Activated CD8-positive, alpha-beta memory T cell treated with anti-CD3 and anti-CD28 coated beads for 24 hours (primary cell): Measurements from ENCODE around the gene CAMK1G.

ENCODE experiments used
- DNase-seq: peaks from one replicate; pipeline ENCODE4 v3.0.0-alpha.2; 2020

The CAMK1G gene

DNA sequence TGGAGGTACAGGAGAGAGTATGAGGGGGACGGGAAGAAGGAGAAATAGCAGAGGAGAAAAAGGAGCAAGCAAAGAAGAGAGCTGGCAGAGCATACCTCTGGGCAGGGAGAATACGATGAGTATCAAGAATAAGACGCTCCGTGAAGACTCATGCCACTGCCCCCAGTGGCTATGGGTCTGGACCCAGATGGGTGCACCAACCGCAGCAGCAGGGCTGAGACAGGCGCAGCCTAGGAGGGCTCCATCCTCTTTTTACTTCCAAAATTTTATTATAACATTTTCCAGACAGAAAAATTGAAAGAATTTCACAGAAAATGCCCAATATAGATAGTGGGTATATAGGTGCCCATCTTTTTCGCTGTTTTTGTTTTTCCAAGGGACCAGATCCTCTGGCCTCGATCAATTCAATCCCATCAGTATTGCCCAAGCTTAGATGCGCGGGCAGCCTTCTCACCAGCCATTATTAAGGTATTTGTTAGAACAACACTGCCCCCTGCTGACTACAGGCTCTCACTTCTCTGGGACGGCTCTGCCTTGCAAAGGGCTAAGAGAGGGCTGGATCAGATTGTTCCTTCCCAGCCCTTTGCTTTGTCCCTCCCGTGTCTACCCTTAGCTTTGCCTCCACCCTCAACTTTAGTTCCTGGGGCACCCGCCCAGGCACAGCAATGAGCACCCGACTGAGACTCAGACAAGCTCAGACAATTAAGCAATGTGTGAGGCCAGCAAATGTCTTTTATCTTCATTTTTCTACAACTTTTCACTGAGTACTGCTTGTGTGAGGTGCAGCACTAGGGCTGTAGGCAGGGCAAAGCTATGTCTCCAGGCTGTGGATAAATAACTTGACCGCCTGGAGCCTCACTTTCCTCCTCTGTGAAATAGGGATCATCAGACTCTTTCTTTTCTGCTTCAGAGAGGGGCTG, 17.5 kb upstream of the CAMK1G start:
- peak; percentile 86 for DNase-seq

- DNase-seq = no peak
Measured at GRCh38 chr1:209567698-209568175, 15.8 kb upstream of the CAMK1G start.

DNA sequence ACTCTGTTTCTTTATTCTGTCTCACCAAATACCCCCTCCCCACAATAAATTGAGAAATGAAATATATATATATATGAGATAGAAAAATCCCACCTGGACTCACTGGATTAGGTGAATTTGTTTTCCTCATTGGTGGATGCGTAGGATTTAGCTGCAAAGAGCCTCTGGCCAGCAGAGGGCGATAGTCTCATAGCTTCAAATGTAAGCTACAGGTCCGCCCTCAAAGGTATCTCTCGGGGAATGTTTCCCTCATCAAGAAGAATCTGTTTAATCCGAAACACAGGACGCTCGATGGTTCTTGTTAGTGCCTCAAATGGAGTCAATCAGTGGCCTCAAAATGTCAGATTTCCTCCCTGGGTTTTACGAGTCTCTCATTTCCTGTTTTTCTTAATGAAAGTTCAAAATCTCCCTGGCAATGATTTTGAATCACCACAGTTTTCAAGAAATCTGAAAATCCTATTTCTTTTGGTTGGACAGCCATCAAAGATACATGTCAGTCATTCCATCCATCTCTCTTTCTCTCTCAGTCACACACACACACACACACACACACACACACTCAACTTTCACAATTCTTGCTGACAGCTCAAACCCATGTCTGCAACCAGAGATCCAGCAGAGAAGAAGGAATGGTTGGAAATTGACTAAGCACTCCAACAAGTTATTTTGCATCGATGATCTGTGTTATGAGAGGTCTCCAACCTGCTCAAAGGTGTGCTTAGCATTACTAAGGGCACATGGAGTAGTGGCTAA, 13.9 kb upstream of the CAMK1G start:
- peak; percentile 87 for DNase-seq

GRCh38 chr1:209570743-209571142, 12.8 kb upstream of the CAMK1G start:
- DNase-seq = no peak

DNA sequence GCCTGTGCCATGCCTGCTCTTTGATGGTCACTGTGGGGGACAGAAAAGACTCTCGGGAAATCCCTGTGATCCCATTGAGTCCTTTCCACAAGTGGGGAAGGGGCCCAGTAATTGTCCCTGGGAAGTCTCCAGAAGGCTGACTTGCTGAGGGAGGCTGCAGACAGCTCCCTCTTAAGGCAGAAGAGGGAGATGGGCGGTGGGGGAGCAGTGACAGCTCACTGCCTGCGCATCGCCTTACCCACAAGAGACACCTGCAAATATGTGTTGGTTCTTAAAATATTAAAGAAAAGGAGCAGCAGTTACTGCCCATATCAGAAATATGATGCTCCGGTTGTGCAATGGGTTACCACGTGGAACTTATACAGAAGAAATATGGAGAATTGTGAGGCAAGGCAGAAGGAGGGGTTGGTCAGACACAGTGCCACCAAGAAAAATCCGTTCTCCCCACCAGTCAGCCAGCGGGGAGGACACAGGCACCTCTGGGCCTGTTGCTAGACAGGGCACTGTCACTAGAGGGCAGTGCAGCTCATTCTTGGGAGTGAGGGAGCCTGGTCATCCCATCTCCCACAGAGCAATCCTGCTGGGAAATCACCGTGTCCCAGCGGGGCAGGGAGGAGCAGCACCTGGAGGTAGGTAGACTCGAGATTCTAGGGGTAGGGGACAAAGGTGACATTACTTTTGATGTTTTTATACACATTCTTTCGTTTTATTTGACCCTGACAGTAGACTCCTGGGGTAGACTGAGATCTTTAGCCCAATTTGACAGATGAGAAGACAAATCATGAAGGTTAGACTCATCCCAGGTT, 6.9 kb upstream of the CAMK1G start:
- peak; percentile 86 for DNase-seq

DNA sequence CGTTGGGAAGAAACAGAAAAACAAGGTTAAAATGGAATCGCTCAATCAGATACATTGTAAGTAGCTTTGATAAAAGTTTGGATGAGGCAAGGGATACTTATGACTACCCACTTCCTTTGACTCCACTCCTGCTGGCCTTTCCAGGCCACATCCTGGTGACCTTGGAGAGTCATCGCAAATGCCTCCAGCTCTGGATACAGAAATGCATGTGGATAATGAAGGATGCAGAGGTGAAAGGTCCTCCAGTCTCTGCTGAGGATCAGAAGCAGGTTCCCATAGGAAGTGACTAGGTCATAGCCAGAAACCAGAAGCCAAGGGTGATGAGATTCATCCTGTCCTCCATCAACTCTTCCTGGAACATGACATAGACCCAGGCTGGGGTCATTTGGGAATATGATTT, 6.2 kb upstream of the CAMK1G start:
- no peak for DNase-seq

DNA sequence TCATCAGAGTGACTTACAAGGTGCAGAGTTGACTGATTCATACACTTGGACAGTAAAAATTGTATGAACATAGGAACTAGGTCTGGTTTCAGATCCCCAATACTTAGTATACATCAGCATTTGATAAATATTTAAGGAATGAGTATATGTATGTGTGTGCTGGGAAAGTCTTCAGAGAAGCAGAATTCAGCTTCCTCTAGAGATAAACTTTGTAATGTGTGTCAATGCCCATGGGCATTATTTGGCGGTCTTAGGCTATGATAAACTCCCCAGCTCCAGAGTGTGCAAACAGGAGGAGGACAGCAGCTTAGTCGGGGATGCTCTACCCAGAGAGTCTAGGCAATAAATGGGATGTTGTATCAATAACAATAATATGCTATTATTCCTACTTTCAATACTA, 2.9 kb upstream of the CAMK1G start:
- no peak for DNase-seq

DNA sequence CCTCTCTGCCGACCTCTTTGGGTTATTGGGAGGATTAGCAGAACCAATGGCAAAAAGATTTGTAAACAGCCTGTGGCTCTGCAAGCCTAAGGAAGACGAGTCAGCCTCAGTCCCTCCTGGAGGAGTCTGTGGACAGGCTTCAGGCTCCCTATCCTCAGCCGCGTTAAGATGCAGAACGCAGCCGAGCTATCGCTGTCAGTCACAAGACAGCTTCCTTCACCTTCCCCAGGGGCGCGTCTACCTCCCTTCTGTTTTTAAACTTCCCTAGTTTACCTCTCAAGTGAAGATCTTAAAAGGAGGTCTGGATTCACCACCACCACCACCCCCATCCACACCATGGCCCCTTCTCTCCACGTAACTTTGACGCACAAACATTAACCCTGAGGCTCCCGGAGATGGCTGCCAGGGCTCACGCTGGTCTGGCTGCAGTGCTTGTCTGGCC, 738 bp downstream of the CAMK1G start:
- no peak for DNase-seq

GRCh38 chr1:209585197-209585596, 1.7 kb downstream of the CAMK1G start:
- no peak for DNase-seq

DNA sequence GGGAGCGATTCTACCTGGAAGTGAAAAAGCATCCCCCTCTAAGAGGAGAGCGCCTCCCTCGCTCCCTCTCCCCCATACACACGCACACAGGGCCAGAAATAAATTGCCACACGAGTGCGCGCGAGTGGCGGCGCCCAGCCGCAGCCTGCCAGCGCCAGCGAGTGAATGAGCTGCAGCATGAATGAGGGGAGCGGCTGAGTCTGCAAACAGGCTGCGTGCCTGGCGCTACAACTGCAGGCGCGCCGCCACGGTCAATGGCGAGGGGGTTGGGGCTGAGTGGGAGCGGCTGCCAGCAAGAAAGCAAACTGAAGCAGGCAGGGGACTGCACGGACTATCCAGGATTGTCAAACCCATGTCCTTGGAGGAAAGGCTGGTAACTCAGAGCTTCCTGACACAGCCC, 2.2 kb downstream of the CAMK1G start:
- no peak for DNase-seq

DNA sequence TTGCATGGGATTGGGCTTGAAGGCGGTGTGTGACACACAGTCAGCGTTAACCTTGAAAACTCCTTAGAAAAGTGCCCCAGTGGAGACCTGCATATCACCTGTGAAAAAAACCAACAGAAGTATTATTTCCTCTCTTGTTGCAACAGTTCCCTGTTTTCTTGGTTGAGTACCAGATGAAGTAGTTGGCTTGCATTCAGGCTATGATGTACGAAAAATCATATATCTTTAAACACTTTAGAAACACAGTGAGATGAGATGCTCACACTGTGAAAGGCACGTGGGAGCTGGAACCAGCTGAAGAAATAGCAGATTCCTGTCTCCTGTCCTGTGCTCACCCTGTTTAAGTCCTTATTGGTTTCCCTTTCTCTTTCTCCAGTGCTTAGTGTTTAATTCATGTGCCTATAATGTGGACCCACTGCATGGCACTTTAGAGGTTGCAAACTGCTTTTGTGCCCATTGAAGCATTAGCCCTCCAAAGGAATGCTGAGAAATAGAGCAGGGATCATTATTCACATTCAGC, 2.8 kb downstream of the CAMK1G start:
- no peak for DNase-seq

DNA sequence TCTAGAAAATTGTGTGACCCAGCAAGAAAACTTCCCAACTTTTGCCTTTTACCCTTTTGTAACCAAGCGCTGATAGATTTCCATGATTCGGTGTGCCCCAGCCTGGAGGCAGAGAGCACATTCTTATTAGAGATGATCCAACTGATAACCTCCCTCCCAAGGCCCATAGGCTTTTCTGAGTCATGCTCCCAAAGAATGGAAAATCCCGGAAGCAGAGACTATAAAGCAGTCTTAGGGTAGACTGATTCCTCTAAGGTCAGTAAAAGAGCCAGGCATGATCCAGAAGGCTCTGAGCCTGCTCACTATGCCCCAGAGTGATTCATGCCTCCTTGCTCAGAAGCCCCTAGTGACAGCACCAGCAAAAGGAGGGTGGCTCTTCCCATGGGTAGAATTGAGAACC, 4.3 kb downstream of the CAMK1G start:
- DNase-seq = no peak

DNA sequence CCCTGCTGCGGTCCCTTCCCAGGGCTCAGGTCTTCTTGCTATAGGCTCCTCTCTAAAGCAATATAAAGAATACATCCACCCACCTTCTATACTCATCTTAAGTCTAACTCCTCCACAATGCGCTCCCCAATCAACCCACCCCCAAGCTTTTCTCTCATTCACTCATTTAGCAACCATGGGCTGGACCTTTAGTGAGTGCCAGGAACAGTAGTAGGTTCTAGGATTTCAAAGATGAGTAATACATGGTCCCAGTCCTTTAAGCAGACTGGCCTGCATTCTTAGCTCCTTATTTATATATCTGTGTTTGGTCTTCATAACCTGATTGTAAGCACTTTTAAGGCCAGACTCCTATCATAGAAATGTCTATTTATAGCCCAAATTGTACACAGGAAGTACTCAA, 5.9 kb downstream of the CAMK1G start:
- DNase-seq = no peak

GRCh38 chr1:209589863-209590262, 6.3 kb downstream of the CAMK1G start:
- DNase-seq = no peak

DNA sequence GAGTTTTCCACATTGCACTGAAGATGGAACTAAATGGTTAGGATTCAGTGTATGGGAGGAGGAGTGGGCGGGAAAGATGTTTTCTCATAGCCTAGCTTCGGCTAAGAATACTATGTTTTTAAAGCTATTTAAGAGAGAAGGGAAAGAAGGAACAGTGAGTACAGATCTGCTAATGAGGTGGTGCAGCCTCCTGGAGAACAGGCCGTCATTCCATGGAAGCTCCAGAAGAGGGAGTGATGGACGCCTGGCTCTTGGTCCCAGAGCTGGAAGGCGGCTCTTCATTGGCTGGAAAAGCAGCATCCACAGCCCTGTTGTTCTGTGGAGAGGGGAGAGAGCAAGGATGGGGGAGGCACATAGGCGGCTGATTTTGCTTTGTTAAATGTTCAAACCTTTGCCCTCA, 6.9 kb downstream of the CAMK1G start:
- DNase-seq = no peak

GRCh38 chr1:209593747-209594146, 10.2 kb downstream of the CAMK1G start:
- DNase-seq = no peak

DNA sequence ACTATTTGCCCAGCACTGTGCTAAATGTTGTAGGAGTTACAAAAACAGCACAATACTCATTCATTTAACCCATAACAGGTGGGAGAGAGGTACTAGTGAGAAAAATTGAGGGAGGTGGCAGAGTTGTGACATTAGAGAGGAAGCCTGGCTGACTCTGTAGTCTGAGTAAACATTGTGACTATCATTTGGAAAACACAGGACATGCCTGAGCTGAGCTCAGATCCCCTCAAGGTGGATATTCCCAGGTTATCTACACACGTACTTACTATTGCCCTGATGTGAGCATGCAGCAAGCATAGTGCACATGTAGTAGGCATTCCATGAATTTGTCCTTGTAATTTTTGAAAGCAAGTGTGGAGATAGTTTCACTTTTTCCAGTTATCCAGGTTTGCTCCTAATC, 10.9 kb downstream of the CAMK1G start:
- no peak for DNase-seq

DNA sequence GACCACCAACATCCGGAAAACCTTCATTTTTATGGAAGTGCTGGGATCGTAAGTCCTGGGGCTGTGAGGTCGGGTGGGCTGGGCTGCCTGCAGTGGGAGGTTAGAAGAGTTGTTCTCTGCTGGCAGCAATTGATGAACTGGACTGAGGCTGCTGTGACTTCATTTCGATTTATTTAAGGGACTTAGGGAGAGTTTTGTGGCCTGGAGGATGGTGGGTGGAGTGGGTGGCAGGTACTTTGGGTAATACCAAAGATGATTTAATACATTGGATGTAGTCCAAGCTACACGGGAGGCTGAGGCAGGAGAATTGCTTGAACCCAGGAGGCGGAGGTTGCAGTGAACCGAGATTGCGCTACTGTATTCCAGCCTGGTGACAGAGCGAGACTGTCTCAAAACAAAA, 11.5 kb downstream of the CAMK1G start:
- no peak for DNase-seq

DNA sequence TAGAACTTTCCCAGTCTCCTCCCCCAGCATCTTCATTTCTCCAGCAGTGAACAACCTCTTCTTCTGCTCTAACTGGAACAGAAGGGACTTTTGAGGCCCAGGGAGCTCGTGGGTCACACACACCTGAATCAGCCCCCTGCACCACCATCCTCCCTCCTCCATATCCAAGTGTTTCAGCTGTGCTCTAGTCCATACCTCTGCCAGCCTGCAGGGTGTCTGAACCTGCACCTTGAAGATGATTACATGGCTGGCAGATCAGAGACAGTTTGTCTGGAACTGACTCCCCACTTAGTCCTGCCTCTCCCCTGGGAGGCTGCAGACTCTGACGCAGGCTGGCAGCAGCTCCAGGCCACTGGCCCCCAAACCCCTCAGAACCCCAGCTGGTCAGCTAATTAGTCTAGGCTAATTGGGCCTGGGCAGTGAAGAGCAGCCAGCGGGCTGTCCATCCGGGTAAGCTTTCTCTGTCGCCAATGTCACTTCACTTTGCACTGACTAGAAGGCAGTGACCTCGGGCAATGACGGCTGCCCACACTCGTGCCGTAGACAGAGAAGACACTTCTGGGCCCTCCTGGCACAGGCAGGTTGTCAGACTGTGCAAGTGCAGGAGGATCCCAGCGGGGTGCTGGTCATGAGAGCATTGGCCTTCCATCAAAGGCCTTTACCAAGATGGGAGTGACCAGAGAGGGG, 12.2 kb downstream of the CAMK1G start:
- no peak for DNase-seq

- no peak for DNase-seq
Measured at GRCh38 chr1:209597499-209597898, 14.0 kb downstream of the CAMK1G start.

GRCh38 chr1:209598227-209598626, 14.7 kb downstream of the CAMK1G start:
- no peak for DNase-seq

DNA sequence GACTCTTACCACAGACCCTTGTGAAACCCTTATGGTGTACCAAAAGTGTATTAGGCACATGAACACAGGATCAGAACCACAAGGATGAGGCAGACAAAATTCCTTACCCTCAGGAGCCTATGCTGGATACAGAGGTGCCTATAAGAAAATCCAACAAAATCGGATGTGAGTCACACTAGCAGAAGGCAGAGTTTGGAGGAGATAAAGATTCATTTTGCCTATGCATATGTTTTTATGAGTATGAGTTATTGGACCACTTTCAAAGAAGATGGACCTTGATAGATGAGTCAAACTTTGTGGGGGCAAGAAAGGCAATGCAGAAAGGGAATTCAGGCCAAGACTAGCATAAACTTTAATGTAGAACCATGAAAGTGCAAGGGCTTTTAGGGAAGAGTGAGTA, 17.0 kb downstream of the CAMK1G start:
- DNase-seq = no peak
